ENCODE data around the gene SEMG2.

The SEMG2 gene, protein sequence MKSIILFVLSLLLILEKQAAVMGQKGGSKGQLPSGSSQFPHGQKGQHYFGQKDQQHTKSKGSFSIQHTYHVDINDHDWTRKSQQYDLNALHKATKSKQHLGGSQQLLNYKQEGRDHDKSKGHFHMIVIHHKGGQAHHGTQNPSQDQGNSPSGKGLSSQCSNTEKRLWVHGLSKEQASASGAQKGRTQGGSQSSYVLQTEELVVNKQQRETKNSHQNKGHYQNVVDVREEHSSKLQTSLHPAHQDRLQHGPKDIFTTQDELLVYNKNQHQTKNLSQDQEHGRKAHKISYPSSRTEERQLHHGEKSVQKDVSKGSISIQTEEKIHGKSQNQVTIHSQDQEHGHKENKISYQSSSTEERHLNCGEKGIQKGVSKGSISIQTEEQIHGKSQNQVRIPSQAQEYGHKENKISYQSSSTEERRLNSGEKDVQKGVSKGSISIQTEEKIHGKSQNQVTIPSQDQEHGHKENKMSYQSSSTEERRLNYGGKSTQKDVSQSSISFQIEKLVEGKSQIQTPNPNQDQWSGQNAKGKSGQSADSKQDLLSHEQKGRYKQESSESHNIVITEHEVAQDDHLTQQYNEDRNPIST
- total RNA-seq: 0 reads per million in 4 donors

GRCh38 chr20:45221076-45221475 is at the start of gene SEMG2:
TSS of gene SEMG2 (plus strand) at chr20:45221373. CDS start at chr20:45221390, 17 bp downstream.
- no peak for DNase-seq

DNA sequence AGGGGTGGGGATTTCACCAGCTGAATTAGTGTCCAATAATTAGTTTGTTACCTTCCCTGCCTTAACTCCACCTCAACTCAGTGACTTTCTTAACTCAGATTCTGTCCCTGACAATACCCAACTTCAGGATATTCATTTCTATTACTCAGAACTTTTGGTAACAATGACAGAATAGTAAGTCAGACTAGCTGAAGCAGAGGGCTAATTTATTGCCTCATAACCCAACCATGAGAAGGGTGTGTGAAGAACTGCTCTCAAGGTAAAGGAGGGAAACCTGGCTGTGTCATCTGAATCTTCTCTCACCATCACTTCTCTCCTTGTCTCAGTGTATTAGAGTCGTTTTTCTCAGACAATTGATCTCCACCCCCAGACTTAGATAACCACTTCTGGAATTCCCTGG is 47.7 kb upstream of the SEMG2 start:
- DNase-seq: no peak

DNA sequence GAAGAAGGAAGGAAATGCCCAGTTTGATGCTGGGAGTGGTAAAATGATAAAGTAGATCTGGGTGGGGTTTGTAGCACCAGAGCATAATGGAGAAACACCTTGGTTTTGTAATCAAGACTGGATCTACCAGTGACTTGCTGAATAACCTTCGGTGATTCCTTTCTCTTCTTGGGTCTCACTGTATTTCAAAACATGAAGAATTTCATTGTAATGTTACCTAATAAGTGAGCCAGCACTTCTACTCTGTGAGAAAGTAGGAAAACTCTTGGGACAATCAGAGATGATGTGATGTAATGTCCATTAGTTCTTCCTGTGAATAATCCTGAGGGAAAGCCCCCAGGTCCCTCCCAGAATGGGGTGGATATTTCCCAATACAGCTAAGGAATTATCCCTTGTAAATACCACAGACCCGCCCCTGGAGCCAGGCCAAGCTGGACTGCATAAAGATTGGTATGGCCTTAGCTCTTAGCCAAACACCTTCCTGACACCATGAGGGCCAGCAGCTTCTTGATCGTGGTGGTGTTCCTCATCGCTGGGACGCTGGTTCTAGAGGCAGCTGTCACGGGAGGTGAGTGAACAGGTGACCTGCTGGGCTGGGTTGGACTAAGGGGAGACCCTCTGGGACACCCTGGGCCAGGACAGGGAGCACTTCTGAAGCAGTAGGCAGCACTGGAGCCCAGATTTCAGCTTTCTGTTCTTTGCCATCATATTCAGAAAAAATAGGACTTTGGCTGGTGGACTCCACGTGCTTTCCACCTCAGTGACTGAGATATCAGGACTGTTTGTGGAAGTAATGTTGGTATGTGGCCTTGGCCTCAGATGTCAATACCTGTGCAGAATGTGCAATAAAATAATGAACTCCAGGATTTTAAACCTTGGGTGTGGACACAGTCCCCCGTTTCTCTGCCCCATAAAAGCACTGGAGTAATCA is 46.5 kb upstream of the SEMG2 start, which contains the start of gene PI3:
Gene PI3 (plus strand): TSS at position 469 of the 931 bp plus-strand sequence. CDS start 21 bp downstream, at position 490.
- no peak for DNase-seq

DNA sequence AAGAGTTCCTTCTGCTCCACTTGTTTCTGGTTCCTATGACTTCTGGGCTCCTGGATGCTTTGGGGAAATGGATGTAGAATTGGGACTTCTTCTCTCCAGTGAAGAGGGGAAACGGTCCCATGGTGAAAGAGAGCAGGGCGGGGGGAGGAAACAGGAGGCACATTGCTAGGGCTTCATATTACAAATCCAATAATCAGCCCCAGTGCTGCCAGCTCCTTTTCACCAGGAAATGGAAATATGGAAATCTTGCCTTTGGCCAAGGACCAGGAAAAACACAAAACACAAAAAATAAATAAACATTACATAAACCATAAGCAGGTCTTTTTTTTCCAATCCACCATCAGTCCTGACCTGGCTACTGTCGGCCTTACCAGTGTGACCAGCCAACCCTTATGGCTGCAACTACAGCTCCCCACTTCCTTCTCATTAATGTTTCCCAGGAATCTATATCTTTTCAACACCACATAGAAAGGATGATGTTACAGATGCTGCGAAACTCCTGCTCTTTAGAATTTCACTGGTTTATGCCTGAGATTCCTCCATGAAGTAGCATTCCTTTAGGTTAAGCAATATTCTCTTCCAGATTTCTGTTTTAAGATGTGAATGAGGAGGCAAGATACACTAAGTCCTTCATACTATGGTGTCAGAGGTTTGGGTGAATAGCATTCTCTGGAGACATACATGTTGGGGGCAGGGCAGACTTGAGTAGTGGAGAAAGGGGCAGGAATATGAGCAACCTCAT is 44.5 kb upstream of the SEMG2 start:
- DNase-seq: no peak

DNA sequence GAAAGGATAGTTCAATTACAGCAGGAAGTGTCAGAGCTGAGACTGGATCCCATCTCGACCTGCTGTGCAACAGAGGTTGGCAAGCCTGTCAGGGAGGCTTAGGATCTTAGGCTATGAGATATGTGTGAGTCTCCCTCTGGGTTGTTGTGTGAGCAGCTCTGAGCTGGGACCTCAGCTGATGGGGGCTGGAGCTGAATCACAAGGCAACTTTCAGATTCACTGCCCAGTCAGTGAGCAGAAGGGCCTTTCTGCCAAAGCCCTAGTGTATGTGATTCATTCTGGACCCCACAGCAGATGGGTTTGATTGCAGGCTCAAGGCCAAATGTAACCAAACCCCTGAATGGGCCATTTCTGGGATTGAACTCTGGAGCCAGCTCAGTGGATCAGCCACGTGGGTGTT is 42.0 kb upstream of the SEMG2 start:
- DNase-seq: no peak

DNA sequence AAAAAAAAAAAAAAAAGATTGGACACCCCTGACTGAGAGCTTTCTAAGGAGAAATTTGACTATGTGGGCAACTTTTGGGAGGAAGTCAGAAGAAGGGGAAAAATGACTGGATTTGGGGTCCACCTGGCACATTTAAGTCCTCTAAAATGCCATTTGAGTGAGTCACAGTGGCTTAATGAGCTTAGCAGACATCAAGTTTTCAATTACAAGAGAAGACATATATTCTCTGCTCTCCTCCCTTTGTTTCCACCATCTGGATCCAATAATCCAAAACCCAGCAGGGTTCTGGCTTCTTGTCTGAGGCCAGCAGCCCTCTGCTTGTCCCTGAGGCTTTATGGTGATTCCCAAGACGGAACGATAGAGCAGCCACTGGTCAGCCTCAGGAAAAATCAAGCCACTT is 39.5 kb upstream of the SEMG2 start:
- no peak for DNase-seq

GRCh38 chr20:45183084-45183483 is 38.1 kb upstream of the SEMG2 start:
- DNase-seq: no peak

DNA sequence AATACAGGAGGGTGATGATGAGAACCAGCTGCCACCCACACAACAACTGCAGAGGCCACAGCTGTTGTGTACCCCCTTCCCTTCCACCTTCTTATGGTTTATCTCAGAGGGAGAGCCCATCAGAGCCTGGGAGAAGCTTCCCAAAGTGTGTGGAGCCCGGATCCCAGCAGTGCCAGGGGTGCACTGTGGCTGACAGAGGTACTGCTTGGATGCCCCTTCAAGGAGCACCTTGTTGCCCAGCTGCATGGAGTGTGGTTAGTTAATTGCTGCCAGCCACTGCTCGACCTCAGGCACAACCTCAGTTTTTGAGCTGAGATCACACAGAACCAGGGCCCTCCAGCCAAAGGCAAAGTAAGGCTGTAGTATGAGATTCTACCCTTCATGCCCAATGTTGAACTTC is 33.5 kb upstream of the SEMG2 start:
- no peak for DNase-seq

DNA sequence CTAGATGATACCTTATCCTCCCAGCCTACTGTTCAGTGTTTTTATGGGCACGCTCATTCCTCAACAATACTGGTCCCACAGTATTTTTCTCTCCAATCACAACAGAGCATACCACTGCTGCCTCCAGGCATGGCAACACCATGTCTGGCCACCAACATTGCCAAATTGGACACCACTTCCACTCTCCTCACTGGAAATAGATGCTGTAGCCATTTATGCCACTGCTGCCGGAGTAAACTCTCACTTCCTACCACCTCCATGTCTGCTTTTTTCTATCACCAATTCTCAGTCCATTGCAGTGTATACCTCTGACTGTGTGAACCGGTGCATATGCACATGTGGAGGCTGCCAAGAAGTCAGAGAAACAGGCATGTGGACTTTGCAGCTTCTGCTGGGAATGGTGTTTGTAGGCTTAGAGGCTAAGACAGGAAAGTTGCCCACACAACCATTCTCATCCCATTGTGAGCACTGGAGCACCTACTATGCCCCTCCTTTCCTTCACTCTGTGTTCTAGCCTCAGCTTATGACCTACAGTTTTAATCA is 32.0 kb upstream of the SEMG2 start:
- no peak for DNase-seq

GRCh38 chr20:45189861-45190260 is 31.3 kb upstream of the SEMG2 start:
- DNase-seq: no peak

DNA sequence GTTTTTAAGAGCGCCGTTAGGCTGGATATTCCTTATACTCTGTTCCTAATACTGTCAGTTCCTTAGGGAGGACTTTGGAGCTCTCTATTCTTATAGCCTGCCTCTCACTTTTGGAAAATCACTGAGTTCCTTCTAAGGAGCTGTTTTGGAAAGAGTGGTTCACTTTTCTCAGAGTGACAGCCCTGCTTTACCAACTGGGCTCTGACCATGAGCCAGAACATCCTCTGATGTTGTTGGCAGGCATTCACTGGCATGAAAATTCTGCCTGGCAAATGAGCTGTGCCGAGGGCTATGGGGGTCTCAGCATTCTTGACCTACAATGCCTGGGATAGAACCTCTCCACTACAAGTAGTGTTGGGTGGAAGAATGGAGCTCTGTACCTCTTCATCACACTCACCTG is 29.2 kb upstream of the SEMG2 start:
- no peak for DNase-seq

GRCh38 chr20:45193331-45193730 is 27.8 kb upstream of the SEMG2 start:
- no peak for DNase-seq

- DNase-seq: no peak
Measured at GRCh38 chr20:45206725-45207124, 14.4 kb upstream of the SEMG2 start, which contains the start of gene SEMG1. TSS of gene SEMG1 (plus strand) at chr20:45207033. CDS start at chr20:45207054, 21 bp downstream.

DNA sequence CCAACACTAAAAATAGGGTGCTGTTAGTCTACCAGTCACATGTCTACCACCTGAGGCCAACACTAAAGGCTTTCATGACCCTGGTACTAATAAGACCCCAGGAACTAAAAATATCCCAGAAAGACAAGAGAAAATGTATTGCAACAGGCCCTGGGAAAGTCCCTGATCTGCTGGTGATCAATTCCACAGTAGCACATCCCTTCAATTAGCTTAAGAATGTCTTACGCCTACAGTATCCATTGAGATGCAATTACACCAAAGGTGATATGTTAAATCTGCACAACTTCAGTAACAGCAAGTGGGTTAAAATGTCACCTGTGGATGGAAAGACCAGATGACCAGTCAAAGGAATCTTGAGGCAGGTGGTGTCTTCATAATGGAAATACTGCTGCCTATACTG is 11.2 kb upstream of the SEMG2 start:
- no peak for DNase-seq

GRCh38 chr20:45211569-45212474 is 9.4 kb upstream of the SEMG2 start:
- DNase-seq: no peak

DNA sequence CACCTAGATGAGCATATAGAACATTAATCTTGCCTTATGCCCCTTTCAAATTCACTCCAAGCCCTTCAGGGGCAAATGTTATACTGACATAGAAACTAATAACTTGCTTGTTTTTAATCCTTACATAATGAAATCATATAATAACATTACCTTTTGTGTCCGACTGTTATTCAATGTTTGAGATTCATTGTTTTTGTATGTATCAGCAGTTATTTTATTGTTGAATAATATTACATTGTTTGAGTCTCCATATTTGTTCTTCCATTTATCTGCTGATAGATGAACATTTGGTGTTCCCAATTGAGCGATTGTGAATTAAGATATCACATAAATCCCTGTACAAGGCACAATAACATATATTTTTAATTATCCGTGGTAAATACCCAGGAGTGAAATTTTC is 8.3 kb upstream of the SEMG2 start:
- no peak for DNase-seq

DNA sequence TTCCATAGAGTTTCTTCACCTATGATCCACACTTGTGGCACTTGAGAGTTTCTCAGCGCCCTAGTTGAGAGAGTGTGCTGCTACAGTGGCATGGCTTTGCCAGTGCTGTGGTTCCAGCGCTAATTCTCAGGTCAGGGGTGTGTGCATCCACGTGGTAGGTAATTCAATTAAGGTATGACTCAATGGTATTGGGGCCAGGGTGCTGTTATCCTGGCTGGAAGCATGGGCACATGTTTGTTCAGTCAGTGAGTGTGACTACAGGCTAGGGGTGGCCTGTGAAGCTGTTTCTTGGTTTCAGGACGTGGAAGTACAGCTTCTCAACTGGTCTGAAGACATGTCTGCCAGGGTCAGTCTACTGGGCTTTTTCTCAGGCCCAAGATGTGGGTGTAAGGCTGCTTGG is 3.0 kb upstream of the SEMG2 start:
- DNase-seq: no peak

DNA sequence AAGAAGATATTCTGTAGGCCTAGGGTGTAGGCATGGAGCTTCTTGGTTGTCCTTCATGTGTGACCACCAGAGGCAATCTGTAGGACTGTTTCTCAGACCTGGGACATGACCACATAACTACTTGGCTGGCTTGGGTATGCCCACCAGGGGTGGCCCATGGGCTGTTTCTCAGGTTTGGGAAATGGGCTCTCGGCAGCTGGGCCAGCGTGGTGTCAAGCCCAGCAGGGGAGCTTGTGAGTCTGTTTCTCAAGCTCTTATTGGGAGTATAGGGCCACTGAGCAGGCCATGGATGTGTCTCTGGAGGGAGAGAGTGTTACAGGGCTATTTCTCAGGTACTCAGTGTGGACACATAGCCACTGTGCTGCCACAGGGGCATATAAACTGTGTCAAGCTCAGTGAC is 2.5 kb upstream of the SEMG2 start:
- DNase-seq: no peak

GRCh38 chr20:45223136-45223535 is 2.0 kb downstream of the SEMG2 start:
- DNase-seq: no peak

- DNase-seq: no peak
Measured at GRCh38 chr20:45226287-45226686, 5.1 kb downstream of the SEMG2 start.

All from T-helper 1 cell (primary cell).